ENCODE measurements around the gene SLC25A26. TPM values are rescaled to one million over a fixed set of nuclear protein-coding genes. Genes with fewer than 3 reads are reported as not detected.

The SLC25A26 gene
- total RNA-seq, 2 donors from 2014 or later, result 20.7 to 22.8 TPM

DNA sequence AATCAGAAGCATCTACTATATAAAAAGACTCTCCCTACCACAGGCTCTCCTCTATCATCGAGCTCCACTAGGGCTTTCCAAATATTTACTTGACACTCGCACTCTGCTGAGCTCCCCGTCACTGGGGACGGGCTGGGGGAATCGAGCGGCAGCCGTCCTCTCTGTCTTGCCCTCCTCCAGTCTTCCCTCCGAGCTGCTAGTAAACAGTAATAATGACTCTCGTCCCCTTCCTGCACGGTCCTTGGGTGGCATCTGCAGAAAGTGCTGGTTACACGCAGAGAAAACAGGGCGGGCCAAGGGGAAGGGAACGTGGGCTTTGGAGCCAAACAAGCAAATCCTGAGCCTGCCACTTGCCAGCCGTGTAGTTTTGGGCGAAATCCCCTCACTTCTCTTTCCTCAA, 183.4 kb downstream of the SLC25A26 start:
- H3K9me3 ChIP-seq (ENCODE audit: control insufficient read depth, low read length), result no peaks in the 10 kb centered on the region
- H3K4me3 Mint-ChIP-seq, result no peak overlapping the region
- peaks cover 31% of the 10 kb centered on the region for H3K4me1 Mint-ChIP-seq
- H3K9me3 Mint-ChIP-seq, result no peaks in the 10 kb centered on the region
- H3K36me3 ChIP-seq (ENCODE audit: control insufficient read depth, insufficient read depth, low read length), result peaks cover 85% of the 10 kb centered on the region
- no peak overlapping the region for H3K4me3 ChIP-seq (ENCODE audit: low read length)
- WGBS, 2 experiments (ENCODE audit: insufficient coverage in 1 of 2, insufficient read length in 1 of 2), result 89 to 95% methylated on average over 9 to 15 of the region's 15 CpGs
- TF ChIP-seq, protein P1, sequence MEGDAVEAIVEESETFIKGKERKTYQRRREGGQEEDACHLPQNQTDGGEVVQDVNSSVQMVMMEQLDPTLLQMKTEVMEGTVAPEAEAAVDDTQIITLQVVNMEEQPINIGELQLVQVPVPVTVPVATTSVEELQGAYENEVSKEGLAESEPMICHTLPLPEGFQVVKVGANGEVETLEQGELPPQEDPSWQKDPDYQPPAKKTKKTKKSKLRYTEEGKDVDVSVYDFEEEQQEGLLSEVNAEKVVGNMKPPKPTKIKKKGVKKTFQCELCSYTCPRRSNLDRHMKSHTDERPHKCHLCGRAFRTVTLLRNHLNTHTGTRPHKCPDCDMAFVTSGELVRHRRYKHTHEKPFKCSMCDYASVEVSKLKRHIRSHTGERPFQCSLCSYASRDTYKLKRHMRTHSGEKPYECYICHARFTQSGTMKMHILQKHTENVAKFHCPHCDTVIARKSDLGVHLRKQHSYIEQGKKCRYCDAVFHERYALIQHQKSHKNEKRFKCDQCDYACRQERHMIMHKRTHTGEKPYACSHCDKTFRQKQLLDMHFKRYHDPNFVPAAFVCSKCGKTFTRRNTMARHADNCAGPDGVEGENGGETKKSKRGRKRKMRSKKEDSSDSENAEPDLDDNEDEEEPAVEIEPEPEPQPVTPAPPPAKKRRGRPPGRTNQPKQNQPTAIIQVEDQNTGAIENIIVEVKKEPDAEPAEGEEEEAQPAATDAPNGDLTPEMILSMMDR (conservative IDR thresholded peaks at IDR 0.05), result no peak
- H3K4me1 ChIP-seq (ENCODE audit: control insufficient read depth, insufficient read depth, low read length), result no peaks in the 10 kb centered on the region
- H3K27ac Mint-ChIP-seq, result peak overlapping the region; percentile 64
- H3K9ac ChIP-seq (ENCODE audit: extremely low read depth, low read length, poor library complexity, severe bottlenecking), result no peak overlapping the region
- H3K36me3 Mint-ChIP-seq (ENCODE audit: low read depth), result peaks cover 60% of the 10 kb centered on the region
- DNase-seq, result peak; percentile 28
- H3K27ac ChIP-seq (ENCODE audit: low read depth, low read length), result peak overlapping the region; percentile 55
- H3K27me3 Mint-ChIP-seq (ENCODE audit: insufficient read depth), result no peaks in the 10 kb centered on the region
- no peaks in the 10 kb centered on the region for H3K27me3 ChIP-seq (ENCODE audit: control insufficient read depth, insufficient read depth, low read length, poor library complexity, severe bottlenecking)

DNA sequence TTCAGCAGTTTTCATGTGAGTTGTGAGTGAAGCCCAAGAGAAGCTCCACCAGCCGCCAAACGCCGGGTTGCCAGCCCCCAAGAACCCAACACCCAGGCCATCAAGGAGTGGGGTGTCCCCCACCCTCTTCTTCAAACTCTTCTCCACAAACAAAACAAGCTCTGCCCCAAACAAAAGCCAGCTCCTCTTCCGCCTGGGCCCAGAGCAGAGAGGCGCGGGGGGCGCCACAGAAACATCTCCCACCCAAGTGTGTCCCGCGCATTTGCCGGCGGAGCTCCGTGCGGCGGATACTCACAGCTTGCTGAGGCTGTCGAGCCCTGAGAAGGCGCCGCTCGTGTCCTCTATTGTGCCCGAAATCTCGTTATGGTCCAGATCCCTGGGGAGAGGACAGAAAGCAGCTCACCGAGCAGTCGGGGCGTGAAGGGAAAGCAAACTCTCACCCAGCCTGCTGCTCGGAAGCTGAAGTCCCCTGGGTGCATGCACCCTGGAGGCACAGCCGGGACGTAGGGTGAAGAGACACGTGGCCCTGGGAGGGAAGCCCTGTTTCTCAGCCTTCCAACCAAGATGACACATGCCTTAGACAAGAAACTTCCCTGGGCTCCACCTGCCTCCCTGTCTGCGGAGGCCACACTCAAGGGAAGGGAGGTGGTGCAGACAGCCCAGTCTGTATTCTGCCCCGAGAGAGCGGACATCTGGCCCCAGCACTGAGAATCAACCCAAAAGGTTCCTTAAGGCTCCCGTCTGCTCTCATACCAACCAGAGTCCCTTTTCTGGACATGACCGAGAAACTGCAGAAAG, 184.3 kb downstream of the SLC25A26 start:
- H3K36me3 Mint-ChIP-seq (ENCODE audit: low read depth), result peaks cover 65% of the 10 kb centered on the region
- WGBS, 2 experiments (ENCODE audit: insufficient coverage in 1 of 2, insufficient read length in 1 of 2), result 95 to 99% methylated on average over 22 to 32 of the region's 32 CpGs

DNA sequence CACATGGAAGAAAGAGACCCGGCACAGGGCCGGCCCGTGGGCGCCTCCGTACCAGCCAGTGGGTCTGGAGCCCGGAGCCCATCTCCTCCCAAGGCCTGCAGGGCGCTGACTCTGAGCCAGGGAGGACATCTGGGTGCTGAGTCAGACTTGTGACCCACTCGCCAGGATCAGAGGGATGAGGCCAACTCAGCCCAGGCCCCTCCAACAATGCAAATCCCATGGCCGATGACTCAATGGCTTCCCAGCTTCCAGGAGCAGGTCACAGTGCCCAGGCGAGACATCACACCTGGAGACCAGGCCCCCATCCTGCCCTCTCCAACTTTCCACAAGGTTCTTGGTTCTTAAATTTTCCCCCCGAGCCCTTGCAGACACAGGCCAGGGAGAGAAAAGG, 184.9 kb downstream of the SLC25A26 start:
- no peaks in the 10 kb centered on the region for H3K4me1 ChIP-seq (ENCODE audit: control insufficient read depth, insufficient read depth, low read length)
- H3K36me3 Mint-ChIP-seq (ENCODE audit: low read depth), result peaks cover 68% of the 10 kb centered on the region

More for the DNA sequence above, 184.3 kb downstream of the SLC25A26 start:
- H3K4me3 Mint-ChIP-seq, result no peak overlapping the region
- peak overlapping the region; percentile 64 for H3K27ac Mint-ChIP-seq
- H3K27me3 Mint-ChIP-seq (ENCODE audit: insufficient read depth), result no peaks in the 10 kb centered on the region
- H3K4me1 Mint-ChIP-seq, result peaks cover 31% of the 10 kb centered on the region
- H3K4me1 ChIP-seq (ENCODE audit: control insufficient read depth, insufficient read depth, low read length), result no peaks in the 10 kb centered on the region
- no peaks in the 10 kb centered on the region for H3K9me3 ChIP-seq (ENCODE audit: control insufficient read depth, low read length)
- no peak overlapping the region for H3K9ac ChIP-seq (ENCODE audit: extremely low read depth, low read length, poor library complexity, severe bottlenecking)
- no peak overlapping the region for H3K4me3 ChIP-seq (ENCODE audit: low read length)
- peak overlapping the region; percentile 42 for H3K27ac ChIP-seq (ENCODE audit: low read depth, low read length)
- no peaks in the 10 kb centered on the region for H3K27me3 ChIP-seq (ENCODE audit: control insufficient read depth, insufficient read depth, low read length, poor library complexity, severe bottlenecking)
- peaks cover 84% of the 10 kb centered on the region for H3K36me3 ChIP-seq (ENCODE audit: control insufficient read depth, insufficient read depth, low read length)
- peak; percentile 38 for DNase-seq
- TF ChIP-seq, protein P1 (conservative IDR thresholded peaks at IDR 0.05), result no peak
- no peaks in the 10 kb centered on the region for H3K9me3 Mint-ChIP-seq

More for the DNA sequence above, 184.9 kb downstream of the SLC25A26 start:
- Histone ChIP-seq H3K27me3 (ENCODE audit: control insufficient read depth, insufficient read depth, low read length, poor library complexity, severe bottlenecking) (no peaks in the 10 kb centered on the region), H3K27ac (ENCODE audit: low read depth, low read length) (peak overlapping the region; percentile 53), H3K9ac (ENCODE audit: extremely low read depth, low read length, poor library complexity, severe bottlenecking) (no peak overlapping the region), H3K36me3 (ENCODE audit: control insufficient read depth, insufficient read depth, low read length) (peaks cover 84% of the 10 kb centered on the region), H3K4me3 (ENCODE audit: low read length) (no peak overlapping the region), H3K9me3 (ENCODE audit: control insufficient read depth, low read length) (no peaks in the 10 kb centered on the region)
- peak; percentile 58 for DNase-seq
- WGBS, 2 experiments (ENCODE audit: insufficient coverage in 1 of 2, insufficient read length in 1 of 2), result 96 to 100% methylated on average over 4 to 11 of the region's 11 CpGs
- Mint-ChIP-seq H3K4me3 (no peak overlapping the region), H3K27me3 (ENCODE audit: insufficient read depth) (no peaks in the 10 kb centered on the region), H3K4me1 (peaks cover 31% of the 10 kb centered on the region), H3K9me3 (no peaks in the 10 kb centered on the region), H3K27ac (no peak overlapping the region)
- TF ChIP-seq, protein P1 (conservative IDR thresholded peaks at IDR 0.05), result no peak

Data from endodermal cell (in vitro differentiated cells).